NCI-H2107 treated with DMSO at 0.1 percent for 48 hours (cell line): ENCODE measurements around the gene NFS1.

Experiments
- DNase-seq: peaks from one replicate; lab custom pipeline; 2025; ENCODE audit not compliant: unreplicated experiment; lab: John Stamatoyannopoulos, UW

NFS1 gene

GRCh38 chr20:35680452-35681183 is 18.5 kb downstream of the NFS1 start:
- no peak for DNase-seq

GRCh38 chr20:35674921-35675320 is 24.2 kb downstream of the NFS1 start:
- no peak for DNase-seq

- no peak for DNase-seq
Observed at GRCh38 chr20:35673884-35674283, 25.3 kb downstream of the NFS1 start.

- no peak for DNase-seq
Observed at GRCh38 chr20:35669681-35670080, 29.5 kb downstream of the NFS1 start.

- DNase-seq, result no peak
Observed at GRCh38 chr20:35669221-35669620, 29.9 kb downstream of the NFS1 start.

- no peak for DNase-seq
Observed at GRCh38 chr20:35665949-35666288, 33.2 kb downstream of the NFS1 start.

GRCh38 chr20:35664466-35665206 is 34.5 kb downstream of the NFS1 start, which contains the start of the genes CPNE1 and RBM12:
CPNE1 (minus strand) TSS chr20:35664900; CDS start chr20:35632923, 31,977 bp downstream.
RBM12 (minus strand) TSS chr20:35664900; CDS start chr20:35655322, 9,578 bp downstream.
- peak; percentile 64 for DNase-seq

GRCh38 chr20:35663516-35664465 is 35.4 kb downstream of the NFS1 start:
- DNase-seq, result peak; percentile 13

GRCh38 chr20:35662551-35662950 is 36.6 kb downstream of the NFS1 start:
- no peak for DNase-seq

- no peak for DNase-seq
Observed at GRCh38 chr20:35661908-35662307, 37.2 kb downstream of the NFS1 start.

GRCh38 chr20:35661053-35661452 is 38.1 kb downstream of the NFS1 start:
- DNase-seq, result no peak

- DNase-seq, result no peak
Observed at GRCh38 chr20:35660122-35660937, 38.8 kb downstream of the NFS1 start.

GRCh38 chr20:35657271-35657670 is 41.9 kb downstream of the NFS1 start:
- peak; percentile 5 for DNase-seq

- no peak for DNase-seq
Observed at GRCh38 chr20:35654415-35654814, 44.7 kb downstream of the NFS1 start.

- DNase-seq, result no peak
Observed at GRCh38 chr20:35653893-35654292, 45.3 kb downstream of the NFS1 start.

GRCh38 chr20:35653430-35653734 is 45.8 kb downstream of the NFS1 start:
- DNase-seq, result no peak

- no peak for DNase-seq
Observed at GRCh38 chr20:35652641-35653429, 46.3 kb downstream of the NFS1 start.

GRCh38 chr20:35651958-35652357 is 47.2 kb downstream of the NFS1 start:
- no peak for DNase-seq

- DNase-seq, result no peak
Observed at GRCh38 chr20:35650632-35651031, 48.5 kb downstream of the NFS1 start.

GRCh38 chr20:35648836-35649235 is 50.3 kb downstream of the NFS1 start:
- DNase-seq, result no peak
